Measurements from ENCODE around the gene MARVELD1. TPM values are rescaled to one million over a fixed set of nuclear protein-coding genes. Genes with fewer than 3 reads are reported as not detected.
A peak's percentile ranks its signal among the peaks of the same experiment; 100 is the strongest.

MARVELD1 gene
- total and polyA plus RNA-seq, 2 of the 13 experiments (the other 11 are each of a cell fraction or from before 2014, with no cell fraction given) = not detected

GRCh38 chr10:97736902-97737769 is 23.6 kb downstream of the MARVELD1 start, which contains the start of gene ZFYVE27 (continued):
- TF ChIP-seq, protein P1, sequence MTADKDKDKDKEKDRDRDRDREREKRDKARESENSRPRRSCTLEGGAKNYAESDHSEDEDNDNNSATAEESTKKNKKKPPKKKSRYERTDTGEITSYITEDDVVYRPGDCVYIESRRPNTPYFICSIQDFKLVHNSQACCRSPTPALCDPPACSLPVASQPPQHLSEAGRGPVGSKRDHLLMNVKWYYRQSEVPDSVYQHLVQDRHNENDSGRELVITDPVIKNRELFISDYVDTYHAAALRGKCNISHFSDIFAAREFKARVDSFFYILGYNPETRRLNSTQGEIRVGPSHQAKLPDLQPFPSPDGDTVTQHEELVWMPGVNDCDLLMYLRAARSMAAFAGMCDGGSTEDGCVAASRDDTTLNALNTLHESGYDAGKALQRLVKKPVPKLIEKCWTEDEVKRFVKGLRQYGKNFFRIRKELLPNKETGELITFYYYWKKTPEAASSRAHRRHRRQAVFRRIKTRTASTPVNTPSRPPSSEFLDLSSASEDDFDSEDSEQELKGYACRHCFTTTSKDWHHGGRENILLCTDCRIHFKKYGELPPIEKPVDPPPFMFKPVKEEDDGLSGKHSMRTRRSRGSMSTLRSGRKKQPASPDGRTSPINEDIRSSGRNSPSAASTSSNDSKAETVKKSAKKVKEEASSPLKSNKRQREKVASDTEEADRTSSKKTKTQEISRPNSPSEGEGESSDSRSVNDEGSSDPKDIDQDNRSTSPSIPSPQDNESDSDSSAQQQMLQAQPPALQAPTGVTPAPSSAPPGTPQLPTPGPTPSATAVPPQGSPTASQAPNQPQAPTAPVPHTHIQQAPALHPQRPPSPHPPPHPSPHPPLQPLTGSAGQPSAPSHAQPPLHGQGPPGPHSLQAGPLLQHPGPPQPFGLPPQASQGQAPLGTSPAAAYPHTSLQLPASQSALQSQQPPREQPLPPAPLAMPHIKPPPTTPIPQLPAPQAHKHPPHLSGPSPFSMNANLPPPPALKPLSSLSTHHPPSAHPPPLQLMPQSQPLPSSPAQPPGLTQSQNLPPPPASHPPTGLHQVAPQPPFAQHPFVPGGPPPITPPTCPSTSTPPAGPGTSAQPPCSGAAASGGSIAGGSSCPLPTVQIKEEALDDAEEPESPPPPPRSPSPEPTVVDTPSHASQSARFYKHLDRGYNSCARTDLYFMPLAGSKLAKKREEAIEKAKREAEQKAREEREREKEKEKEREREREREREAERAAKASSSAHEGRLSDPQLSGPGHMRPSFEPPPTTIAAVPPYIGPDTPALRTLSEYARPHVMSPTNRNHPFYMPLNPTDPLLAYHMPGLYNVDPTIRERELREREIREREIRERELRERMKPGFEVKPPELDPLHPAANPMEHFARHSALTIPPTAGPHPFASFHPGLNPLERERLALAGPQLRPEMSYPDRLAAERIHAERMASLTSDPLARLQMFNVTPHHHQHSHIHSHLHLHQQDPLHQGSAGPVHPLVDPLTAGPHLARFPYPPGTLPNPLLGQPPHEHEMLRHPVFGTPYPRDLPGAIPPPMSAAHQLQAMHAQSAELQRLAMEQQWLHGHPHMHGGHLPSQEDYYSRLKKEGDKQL (CRISPR knock-in tag; IDR thresholded peaks at IDR 0.05; ENCODE audit: low read depth) = peak; percentile 63; the same call in 1 of the 2 replicates
- peak; percentile 91 for TF ChIP-seq ZNF430 (CRISPR knock-in tag; IDR thresholded peaks at IDR 0.05)
- TF ChIP-seq ZNF256 (CRISPR knock-in tag; conservative IDR thresholded peaks at IDR 0.05) = peak; percentile 99
- TF ChIP-seq ZNF136 (CRISPR knock-in tag; IDR thresholded peaks at IDR 0.05; ENCODE audit: low read depth) = peak; percentile 87; the same call in 1 of the 2 replicates

DNA sequence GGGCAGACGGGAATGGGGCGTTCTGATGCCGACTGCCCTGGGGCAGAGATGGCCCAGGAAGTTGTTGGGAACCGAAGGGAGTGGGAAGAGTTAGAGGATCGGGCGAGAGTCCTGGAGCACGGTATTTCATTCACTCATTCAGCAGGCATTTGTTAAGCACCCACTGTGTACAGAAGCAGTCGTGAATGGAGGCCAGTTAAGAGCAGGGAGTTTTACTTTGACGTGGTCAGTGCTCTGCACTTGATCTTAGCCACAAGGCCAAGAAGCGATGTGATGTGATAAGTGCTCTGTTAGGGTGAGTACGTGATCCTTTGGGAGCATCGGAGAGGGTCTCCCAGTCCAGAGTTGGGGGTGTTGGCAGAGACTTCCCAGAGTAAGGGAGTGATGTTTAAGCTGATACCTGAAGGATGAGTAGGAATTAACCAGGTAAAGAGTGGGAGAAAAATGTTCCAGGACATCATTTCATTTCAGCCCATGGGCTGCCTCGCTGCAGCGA is 24.3 kb downstream of the MARVELD1 start:
- H3K4me3 ChIP-seq (replicated peaks in 1 of 3; ENCODE audit: insufficient read depth in 1 of 3, low read depth in 2 of 3, low read length in 3 of 3) = peak overlapping the region; percentile 82 to 95 (median 91)
- peaks cover 4 to 18% of the 10 kb centered on the region in 2 experiments for H3K36me3 ChIP-seq (replicated peaks in 1 of 2; ENCODE audit: control insufficient read depth in 1 of 2, insufficient read depth in 2 of 2, low read length in 2 of 2)
- no peak for DNase-seq (ENCODE audit: low spot score)
- POLR2A ChIA-PET = no interaction called here
- peaks cover 0 to 10% of the 10 kb centered on the region in 2 experiments; a peak in 2 of 5 replicates for H3K27me3 ChIP-seq (ENCODE audit: control insufficient read depth in 1 of 2, insufficient read depth in 2 of 2, low read length in 2 of 2)
- H3K4me1 ChIP-seq (ENCODE audit: insufficient read depth, low read length) = peaks cover 29% of the 10 kb centered on the region
- in situ Hi-C loops (cut with HindIII; ENCODE audit: extremely low pct_ligation_motif_present, low pct_unique_long_range_greater_than_20kb) = loop anchor here (5.0 kb wide), 1 partner anchor 36 kb away; no protein-coding TSS in a partner anchor
- no peak for ATAC-seq
- peaks cover 41% of the 10 kb centered on the region for H3K79me2 ChIP-seq (ENCODE audit: insufficient read depth, low read length)
- peak overlapping the region; percentile 78 for H3K4me2 ChIP-seq (ENCODE audit: low read depth, low read length)
- H4K20me1 ChIP-seq (ENCODE audit: insufficient read depth, low read length) = no peaks in the 10 kb centered on the region
- H3K9me3 ChIP-seq (ENCODE audit: low read length) = no peaks in the 10 kb centered on the region
- peak; percentile 51 for FAIRE-seq
- H3K27ac ChIP-seq (ENCODE audit: extremely low read length, insufficient read depth, low read length) = peak overlapping the region; percentile 88
- CTCF ChIA-PET (ENCODE audit: low intra/inter-chr PET ratio, low total read pairs) = no interaction called here
- WGBS (ENCODE audit: low lambda C conversion rate) = 32% methylated on average over 14 of the region's 14 CpGs
- no TSS peak for BruUV-seq (replicated peaks)
- intact Hi-C loops (cut with micrococcal nuclease; ENCODE audit: unreplicated experiment) = no loop called here
- H3K9ac ChIP-seq (ENCODE audit: insufficient read depth, low read depth, low read length) = peak overlapping the region; percentile 96
- H2AFZ ChIP-seq (ENCODE audit: low read length) = no peak overlapping the region
- TF ChIP-seq RBM22 (optimal IDR thresholded peaks at IDR 0.05; ENCODE audit: low read length) (no peak), NCOR1 (IDR thresholded peaks at IDR 0.05; ENCODE audit: borderline replicate concordance, low read length) (0 out of 2 replicates have a peak, but pooled peaks have one; percentile 5), TRIM24 (CRISPR knock-in tag; IDR thresholded peaks at IDR 0.05) (peak; percentile 47; the same call in 1 of the 2 replicates), ZNF780A (CRISPR knock-in tag; IDR thresholded peaks at IDR 0.05) (no peak), ZSCAN25 (CRISPR knock-in tag; IDR thresholded peaks at IDR 0.05) (0 out of 2 replicates have a peak, but pooled peaks have one; percentile 1), PHF21A (CRISPR knock-in tag; IDR thresholded peaks at IDR 0.05) (0 out of 2 replicates have a peak, but pooled peaks have one; percentile 6), ZNF574 (CRISPR knock-in tag; IDR thresholded peaks at IDR 0.05) (0 out of 2 replicates have a peak, but pooled peaks have one; percentile 14), POLR2G (IDR thresholded peaks at IDR 0.05; ENCODE audit: low read depth, low read length) (no peak), ARNTL (CRISPR knock-in tag; IDR thresholded peaks at IDR 0.05) (0 out of 2 replicates have a peak, but pooled peaks have one; percentile 36)

Data from HepG2 (cell line).